Limb (tissue), 2 donors: ENCODE measurements around the gene CD53.
"Not testable (repeated sequence)": the region's sequence is repeated elsewhere in the genome, so short reads cannot be mapped to it uniquely, and the experiment has no call there.

Source experiments
- DNase-seq, 2 donors: peaks; one replicate each; pipeline ENCODE4 v3.0.0-alpha.2; 2016; ENCODE audit errors: extremely low spot score in 2 of 2

CD53 gene

GRCh38 chr1:110916274-110916668 lies 43.3 kb downstream of the CD53 start:
- DNase-seq: no peak

- DNase-seq: no peak
These were observed 43.8 kb downstream of the CD53 start for GRCh38 chr1:110916669-110917306.

GRCh38 chr1:110918016-110918415 lies 45.1 kb downstream of the CD53 start:
- DNase-seq: no peak

GRCh38 chr1:110921953-110922352 lies 49.0 kb downstream of the CD53 start:
- no peak for DNase-seq

- no peak for DNase-seq
These were observed 54.6 kb downstream of the CD53 start for GRCh38 chr1:110927484-110928075.

- DNase-seq: no peak
These were observed 55.2 kb downstream of the CD53 start for GRCh38 chr1:110928191-110928590.

GRCh38 chr1:110928904-110929303 lies 56.0 kb downstream of the CD53 start:
- DNase-seq: no peak

GRCh38 chr1:110931097-110931496 lies 58.1 kb downstream of the CD53 start:
- not testable (repeated sequence) for DNase-seq

- no peak for DNase-seq
These were observed 63.6 kb downstream of the CD53 start for GRCh38 chr1:110936567-110936966.

- no peak for DNase-seq
These were observed 71.9 kb downstream of the CD53 start for GRCh38 chr1:110944806-110945205.

GRCh38 chr1:110945626-110946025 lies 72.7 kb downstream of the CD53 start:
- no peak for DNase-seq

GRCh38 chr1:110948038-110948810 lies 75.3 kb downstream of the CD53 start:
- no peak for DNase-seq
